ENCODE results near the gene MMP2. TPM values are rescaled to one million over a fixed set of nuclear protein-coding genes. Genes with fewer than 3 reads are reported as not detected.

MMP2 gene
- total RNA-seq, 1 donor = 448 TPM

GRCh38 chr16:55482056-55482455 lies 3.1 kb downstream of the MMP2 start:
- TF ChIP-seq CTCF (IDR thresholded peaks at IDR 0.05; ENCODE audit: insufficient read depth, low read depth, low read length) = no peak
- peak; percentile 41 for DNase-seq (ENCODE audit: low read depth)
- peak overlapping the region; percentile 26 for H3K4me3 ChIP-seq (ENCODE audit: low read depth, low read length)

GRCh38 chr16:55487048-55487803 lies 8.2 kb downstream of the MMP2 start:
- peak; percentile 94 for DNase-seq (ENCODE audit: low read depth)
- H3K4me3 ChIP-seq (ENCODE audit: low read depth, low read length) = no peak overlapping the region
- TF ChIP-seq CTCF (IDR thresholded peaks at IDR 0.05; ENCODE audit: insufficient read depth, low read depth, low read length) = no peak

GRCh38 chr16:55488306-55488705 lies 9.3 kb downstream of the MMP2 start:
- DNase-seq (ENCODE audit: low read depth) = no peak
- H3K4me3 ChIP-seq (ENCODE audit: low read depth, low read length) = no peak overlapping the region
- no peak for TF ChIP-seq CTCF (IDR thresholded peaks at IDR 0.05; ENCODE audit: insufficient read depth, low read depth, low read length)

GRCh38 chr16:55489119-55489955 lies 10.3 kb downstream of the MMP2 start:
- H3K4me3 ChIP-seq (ENCODE audit: low read depth, low read length) = no peak overlapping the region
- no peak for TF ChIP-seq CTCF (IDR thresholded peaks at IDR 0.05; ENCODE audit: insufficient read depth, low read depth, low read length)
- DNase-seq (ENCODE audit: low read depth) = no peak

GRCh38 chr16:55489956-55490265 lies 10.9 kb downstream of the MMP2 start:
- H3K4me3 ChIP-seq (ENCODE audit: low read depth, low read length) = no peak overlapping the region
- TF ChIP-seq CTCF (IDR thresholded peaks at IDR 0.05; ENCODE audit: insufficient read depth, low read depth, low read length) = no peak
- DNase-seq (ENCODE audit: low read depth) = no peak

- DNase-seq (ENCODE audit: low read depth) = no peak
- H3K4me3 ChIP-seq (ENCODE audit: low read depth, low read length) = no peak overlapping the region
- no peak for TF ChIP-seq CTCF (IDR thresholded peaks at IDR 0.05; ENCODE audit: insufficient read depth, low read depth, low read length)
Observed at GRCh38 chr16:55490301-55490700, 11.3 kb downstream of the MMP2 start.

Measured in fibroblast of villous mesenchyme (primary cell).